ENCODE results near the gene BACE2. TPM values are rescaled to one million over a fixed set of nuclear protein-coding genes. Genes with fewer than 3 reads are reported as not detected.

The BACE2 gene
- total and polyA plus RNA-seq, 2 of the 13 experiments (the other 11 are each of a cell fraction or from before 2014, with no cell fraction given): 0.07 to 0.11 TPM

DNA sequence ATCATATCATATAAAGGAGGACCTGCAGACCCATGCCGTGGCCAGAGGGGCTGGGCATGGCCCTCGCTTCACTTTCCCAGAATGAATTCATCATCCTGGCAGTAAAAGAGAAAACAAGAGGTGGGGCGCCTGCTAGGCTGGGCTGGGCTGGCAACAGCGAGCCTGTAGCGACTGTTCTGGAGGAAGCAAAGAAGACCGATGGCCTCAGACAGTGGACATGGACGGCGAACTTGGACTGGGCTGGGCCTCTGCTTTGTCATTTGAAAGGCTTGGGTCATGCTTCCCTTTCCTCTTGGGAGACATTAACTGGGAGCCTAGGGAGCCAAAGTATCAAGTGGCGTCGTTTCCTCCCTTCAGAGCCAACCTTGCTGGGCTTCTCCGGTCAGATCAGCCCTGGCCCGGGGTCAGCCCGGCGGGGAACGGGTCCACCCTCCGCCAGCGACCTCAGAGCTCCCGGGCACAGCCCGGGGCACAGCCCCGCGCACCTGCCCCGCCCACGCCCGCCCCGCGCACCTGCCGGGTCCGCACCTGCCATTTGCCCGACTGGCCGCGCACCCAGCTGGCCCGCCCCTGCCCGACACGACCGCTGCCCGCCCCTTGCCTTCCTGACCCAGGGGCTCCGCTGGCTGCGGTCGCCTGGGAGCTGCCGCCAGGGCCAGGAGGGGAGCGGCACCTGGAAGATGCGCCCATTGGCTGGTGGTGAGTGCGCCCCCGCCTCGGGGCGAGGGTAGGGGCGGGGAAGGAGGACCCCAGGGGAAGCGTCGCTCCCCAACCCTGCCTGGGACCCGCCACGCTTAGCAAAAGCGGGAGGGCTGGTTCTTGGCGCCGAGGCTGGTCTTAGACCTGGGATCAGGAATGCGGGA is 148.5 kb downstream of the BACE2 start, which contains the start of gene FAM3B (continued):
- TF ChIP-seq MAFK (conservative IDR thresholded peaks at IDR 0.05 in 1 of 2, IDR thresholded peaks at IDR 0.05 in 1 of 2; ENCODE audit: low read length in 2 of 2) (no peak), ZNF432 (CRISPR knock-in tag; IDR thresholded peaks at IDR 0.05; ENCODE audit: borderline replicate concordance) (no peak), ZNF260 (CRISPR knock-in tag; IDR thresholded peaks at IDR 0.05; ENCODE audit: borderline replicate concordance, low read depth) (no peak), ZNF768 (CRISPR knock-in tag; IDR thresholded peaks at IDR 0.05) (peak; percentile 48; the same call in 1 of the 2 replicates), ZBTB7B (CRISPR knock-in tag; IDR thresholded peaks at IDR 0.05) (no peak), MTA1 (CRISPR knock-in tag; IDR thresholded peaks at IDR 0.05; ENCODE audit: borderline replicate concordance) (peak; percentile 72; the same call in 1 of the 2 replicates), FOXC1 (CRISPR knock-in tag; IDR thresholded peaks at IDR 0.05; ENCODE audit: borderline replicate concordance) (0 out of 2 replicates have a peak, but pooled peaks have one; percentile 55), HOXA9 (CRISPR knock-in tag; IDR thresholded peaks at IDR 0.05; ENCODE audit: borderline replicate concordance) (no peak), MAZ (IDR thresholded peaks at IDR 0.05; ENCODE audit: borderline replicate concordance, low read depth, low read length) (no peak), MAZ (CRISPR knock-in tag; IDR thresholded peaks at IDR 0.05; ENCODE audit: low read depth) (peak; percentile 32; the same call in 1 of the 2 replicates), KDM3A (CRISPR knock-in tag; IDR thresholded peaks at IDR 0.05; ENCODE audit: low read depth) (0 out of 2 replicates have a peak, but pooled peaks have one; percentile 23), ZNF563 (CRISPR knock-in tag; IDR thresholded peaks at IDR 0.05) (0 out of 2 replicates have a peak, but pooled peaks have one; percentile 32), TBP (CRISPR knock-in tag; IDR thresholded peaks at IDR 0.05) (no peak), RBFOX2 (IDR thresholded peaks at IDR 0.05; ENCODE audit: low read depth, low read length) (0 out of 2 replicates have a peak, but pooled peaks have one; percentile 21), KDM5B (CRISPR knock-in tag; IDR thresholded peaks at IDR 0.05; ENCODE audit: borderline replicate concordance) (peak; percentile 69; the same call in 1 of the 2 replicates), SIN3B (IDR thresholded peaks at IDR 0.05; ENCODE audit: low read length) (no peak), ZFYVE20 (CRISPR knock-in tag; IDR thresholded peaks at IDR 0.05; ENCODE audit: borderline replicate concordance, low read depth) (no peak), GABPB1 (CRISPR knock-in tag; IDR thresholded peaks at IDR 0.05) (peak; percentile 45; the same call in 1 of the 2 replicates), SAFB2 (CRISPR knock-in tag; IDR thresholded peaks at IDR 0.05; ENCODE audit: borderline replicate concordance, low read depth) (no peak), POLR2A (IDR thresholded peaks at IDR 0.05; ENCODE audit: insufficient read depth in 1 of 2, low read depth in 2 of 2, low read length in 2 of 2) (no peak), ZNF138 (CRISPR knock-in tag; IDR thresholded peaks at IDR 0.05; ENCODE audit: low read depth) (no peak), ZNF747 (CRISPR knock-in tag; IDR thresholded peaks at IDR 0.05; ENCODE audit: borderline replicate concordance) (0 out of 2 replicates have a peak, but pooled peaks have one; percentile 24), YEATS4 (CRISPR knock-in tag; IDR thresholded peaks at IDR 0.05; ENCODE audit: borderline replicate concordance) (0 out of 2 replicates have a peak, but pooled peaks have one; percentile 28), ZBTB7A (CRISPR knock-in tag; IDR thresholded peaks at IDR 0.05) (peak; percentile 43; the same call in 1 of the 2 replicates), RFXAP (CRISPR knock-in tag; IDR thresholded peaks at IDR 0.05; ENCODE audit: borderline replicate concordance) (0 out of 2 replicates have a peak, but pooled peaks have one; percentile 51), CREM (IDR thresholded peaks at IDR 0.05) (no peak), CREM (CRISPR knock-in tag; IDR thresholded peaks at IDR 0.05) (no peak)
- TF ChIP-seq, protein P1, sequence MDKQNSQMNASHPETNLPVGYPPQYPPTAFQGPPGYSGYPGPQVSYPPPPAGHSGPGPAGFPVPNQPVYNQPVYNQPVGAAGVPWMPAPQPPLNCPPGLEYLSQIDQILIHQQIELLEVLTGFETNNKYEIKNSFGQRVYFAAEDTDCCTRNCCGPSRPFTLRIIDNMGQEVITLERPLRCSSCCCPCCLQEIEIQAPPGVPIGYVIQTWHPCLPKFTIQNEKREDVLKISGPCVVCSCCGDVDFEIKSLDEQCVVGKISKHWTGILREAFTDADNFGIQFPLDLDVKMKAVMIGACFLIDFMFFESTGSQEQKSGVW (CRISPR knock-in tag; IDR thresholded peaks at IDR 0.05; ENCODE audit: borderline replicate concordance): no peak
- TF ChIP-seq, protein P2, sequence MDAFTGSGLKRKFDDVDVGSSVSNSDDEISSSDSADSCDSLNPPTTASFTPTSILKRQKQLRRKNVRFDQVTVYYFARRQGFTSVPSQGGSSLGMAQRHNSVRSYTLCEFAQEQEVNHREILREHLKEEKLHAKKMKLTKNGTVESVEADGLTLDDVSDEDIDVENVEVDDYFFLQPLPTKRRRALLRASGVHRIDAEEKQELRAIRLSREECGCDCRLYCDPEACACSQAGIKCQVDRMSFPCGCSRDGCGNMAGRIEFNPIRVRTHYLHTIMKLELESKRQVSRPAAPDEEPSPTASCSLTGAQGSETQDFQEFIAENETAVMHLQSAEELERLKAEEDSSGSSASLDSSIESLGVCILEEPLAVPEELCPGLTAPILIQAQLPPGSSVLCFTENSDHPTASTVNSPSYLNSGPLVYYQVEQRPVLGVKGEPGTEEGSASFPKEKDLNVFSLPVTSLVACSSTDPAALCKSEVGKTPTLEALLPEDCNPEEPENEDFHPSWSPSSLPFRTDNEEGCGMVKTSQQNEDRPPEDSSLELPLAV (CRISPR knock-in tag; conservative IDR thresholded peaks at IDR 0.05; ENCODE audit: low read depth): no peak
